Endothelial cell of umbilical vein (primary cell): Measurements from ENCODE around the gene HELZ2. TPM values are rescaled to one million over a fixed set of nuclear protein-coding genes. Genes with fewer than 3 reads are reported as not detected.

Source experiments
- BruUV-seq: library from RNA; stranded (reverse); fragments of 400-500 nt; replicated peaks from 2 replicates; lab custom pipeline; 2021; lab: Mats Ljungman, UMichigan
- CTCF ChIA-PET: fragments of 300-600, 350-600 bp; sonication (Branson Sonifier 250); formaldehyde crosslinking; loops from one replicate; lab custom pipeline; 2021; ENCODE audit warnings: antibody characterized with exemption, inconsistent platforms; lab: Charles Lee
- POLR2A ChIA-PET: fragments of 300-600, 350-600 bp; sonication (Branson Sonifier 250); formaldehyde crosslinking; loops from one replicate; lab custom pipeline; 2021; ENCODE audit warnings: antibody characterized with exemption, inconsistent platforms; lab: Charles Lee
- DNase-seq: peaks from one replicate; pipeline ENCODE4 v3.0.0-alpha.2; 2011; ENCODE audit warnings: low read depth, low spot score
- FAIRE-seq: peaks from 2 replicates; lab custom pipeline; 2011; peaks lifted over from hg19 to GRCh38; lab: Jason Lieb, UNC
- H2AFZ ChIP-seq: 2 replicates; pipeline ENCODE4 v1.6.0; 2012; ENCODE audit warnings: low read depth, low read length, control low read depth, inconsistent platforms
- H3K27ac ChIP-seq: 2 replicates; pipeline ENCODE4 v1.5.1; 2011; ENCODE audit warnings: low read depth, mild to moderate bottlenecking, control low read depth, low read length, moderate library complexity; ENCODE audit not compliant: insufficient read depth
- H3K27me3 ChIP-seq, 2 experiments: 2 replicates each; pipeline versions ENCODE4 v1.6.0 to v1.6.1; 2011; ENCODE audit warnings: low read length in 2 of 2, mixed read lengths in 1 of 2; ENCODE audit not compliant: control insufficient read depth in 2 of 2, insufficient read depth in 2 of 2
- H3K36me3 ChIP-seq, 2 experiments: 2 replicates in 1 of 2; 3 replicates in 1 of 2; pipeline ENCODE4 v1.5.1; 2011; ENCODE audit warnings: low read length in 2 of 2, mild to moderate bottlenecking in 1 of 2, moderate library complexity in 1 of 2; ENCODE audit not compliant: control insufficient read depth in 2 of 2, insufficient read depth in 2 of 2; ENCODE audit errors: extremely low read depth in 1 of 2
- H3K4me1 ChIP-seq: 3 replicates; pipeline ENCODE4 v1.5.1; 2011; ENCODE audit warnings: mild to moderate bottlenecking, low read length; ENCODE audit not compliant: control insufficient read depth, insufficient read depth; ENCODE audit errors: extremely low read depth
- H3K4me2 ChIP-seq: 2 replicates; pipeline ENCODE4 v1.6.1; 2011; ENCODE audit warnings: low read length, control low read depth, mixed read lengths; ENCODE audit not compliant: insufficient read depth
- H3K4me3 ChIP-seq, 3 experiments: fragments of 200-600 bp in 1 of 3; sonication (generic), shearing (Covaris generic) in 1 of 3; replicated peaks in 1 of 3; 2 replicates each; pipeline ENCODE4 v1.5.1; 2011 to 2016; ENCODE audit warnings: control low read depth in 3 of 3, low read length in 3 of 3, mild to moderate bottlenecking in 2 of 3, inconsistent platforms in 1 of 3, low read depth in 1 of 3, moderate library complexity in 1 of 3; ENCODE audit not compliant: insufficient read depth in 1 of 3
- H3K79me2 ChIP-seq: 2 replicates; pipeline ENCODE4 v1.6.0; 2012; ENCODE audit warnings: low read length, inconsistent platforms; ENCODE audit not compliant: control insufficient read depth, insufficient read depth
- H3K9ac ChIP-seq: replicated peaks from 2 replicates; pipeline ENCODE3; 2011; ENCODE audit warnings: low read length, control low read depth; ENCODE audit not compliant: insufficient read depth; ENCODE audit errors: extremely low read depth
- H3K9me1 ChIP-seq: replicated peaks from 3 replicates; pipeline ENCODE4 v1.6.0; 2011; ENCODE audit warnings: mild to moderate bottlenecking, low read length; ENCODE audit not compliant: control insufficient read depth, insufficient read depth; ENCODE audit errors: extremely low read depth
- H3K9me3 ChIP-seq: replicated peaks from 2 replicates; pipeline ENCODE4 v1.5.1; 2012; ENCODE audit warnings: low read length, inconsistent platforms; ENCODE audit not compliant: control insufficient read depth, insufficient read depth
- H4K20me1 ChIP-seq: replicated peaks from 2 replicates; pipeline ENCODE3; 2011; ENCODE audit warnings: mild to moderate bottlenecking, low read length; ENCODE audit not compliant: control insufficient read depth, insufficient read depth; ENCODE audit errors: extremely low read depth
- EZH2 ChIP-seq: IDR thresholded peaks from 2 replicates; pipeline ENCODE4 v1.6.1; 2012; ENCODE audit warnings: borderline replicate concordance, low read depth, mild to moderate bottlenecking, moderate library complexity, low read length, inconsistent platforms; ENCODE audit not compliant: severe bottlenecking
- FOS ChIP-seq: IDR thresholded peaks from 2 replicates; pipeline ENCODE4 v1.6.1; 2011; ENCODE audit warnings: mild to moderate bottlenecking, low read length, moderate library complexity, borderline replicate concordance; ENCODE audit not compliant: insufficient read depth
- JUN ChIP-seq: IDR thresholded peaks from 2 replicates; pipeline ENCODE4 v1.6.1; 2011; ENCODE audit warnings: borderline replicate concordance, low read depth; ENCODE audit not compliant: insufficient read length, insufficient read depth
- POLR2A ChIP-seq: IDR thresholded peaks from 2 replicates; pipeline ENCODE4 v1.6.1; 2012; ENCODE audit warnings: low read depth, mild to moderate bottlenecking, control low read depth, low read length
- dilution Hi-C: fragments of 300-500 bp; cut with MboI; formaldehyde crosslinking; loops from one replicate; pipeline ENCODE4 v1.15.0; 2019; ENCODE audit warnings: low sequenced_read_pairs; ENCODE audit not compliant: extremely low pct_ligation_motif_present
- intact Hi-C: fragments of 100-400 bp; cut with micrococcal nuclease; formaldehyde crosslinking; loops from one replicate; pipeline ENCODE4 v1.10.0; 2022
- polyA plus RNA-seq, 4 experiments: library from polyadenylated mRNA; depleted of rRNA in 3 of 4; stranded (reverse) in 3 of 4; unstranded in 1 of 4; fragments of >200 nt; gene quantifications; 2 replicates each; pipeline versions ENCODE4 v1.2.1 to v1.2.3, GENCODE V29; 2011 to 2012; ENCODE audit warnings: missing spikeins in 1 of 4
- total RNA-seq: library from RNA; stranded (reverse); gene quantifications from 2 replicates; pipeline ENCODE4 v1.2.3, GENCODE V29; 2021
- TF ChIP-seq, protein P1 (sequence below), 2 donors: IDR thresholded peaks; 1 replicate in 1 of 2; 2 replicates in 1 of 2; pipeline ENCODE4 v1.5.1; 2011; ENCODE audit warnings: low read length in 2 of 2, mild to moderate bottlenecking in 2 of 2, moderate library complexity in 2 of 2, control low read depth in 1 of 2, inconsistent platforms in 1 of 2, low read depth in 1 of 2; ENCODE audit not compliant: insufficient read depth in 1 of 2; ENCODE audit errors: extremely low read depth in 1 of 2

HELZ2 gene
- total and polyA plus RNA-seq, 2 donors (not counting 3 experiments of a cell fraction or from before 2014, with no cell fraction given), result 10.6 to 33.2 TPM

DNA sequence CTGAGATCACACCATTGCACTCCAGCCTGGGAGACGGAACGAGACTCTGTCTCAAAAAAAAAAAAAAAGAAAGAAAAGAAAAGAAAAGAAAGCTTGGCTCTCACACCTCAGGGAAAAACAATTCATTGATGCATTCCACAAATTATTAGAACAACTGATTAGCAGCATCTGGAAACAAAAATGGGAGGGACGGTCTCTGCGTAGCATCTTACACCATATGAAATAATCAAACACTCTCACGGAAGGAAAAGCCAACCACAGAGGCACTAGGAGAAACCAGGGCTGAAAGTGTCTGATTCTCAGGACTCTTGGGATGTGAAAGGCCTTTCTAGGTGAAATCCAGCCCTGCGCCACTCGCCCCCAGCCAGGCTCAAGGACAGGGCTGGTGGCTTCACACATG is 2.3 kb upstream of the HELZ2 start:
- Histone ChIP-seq H3K9me3 (no peaks in the 10 kb centered on the region), H3K9ac (no peak overlapping the region), H3K79me2 (peaks cover 5% of the 10 kb centered on the region), H3K27me3 (no peaks in the 10 kb centered on the region), H3K36me3 (no peaks in the 10 kb centered on the region), H3K4me2 (no peak overlapping the region), H3K27ac (no peak overlapping the region), H4K20me1 (no peaks in the 10 kb centered on the region), H3K4me3 (no peak overlapping the region), H2AFZ (no peak overlapping the region), H3K9me1 (no peaks in the 10 kb centered on the region), H3K4me1 (peaks cover 10% of the 10 kb centered on the region)
- no peak for DNase-seq
- dilution Hi-C loops, result no loop called here
- no TSS peak for BruUV-seq
- ChIA-PET CTCF (no interaction called here), POLR2A (interaction anchor here (0.7 kb wide), 1 partner anchor 56 kb away, joined by 4 read pairs; the partner anchor contains the start of gene PPDPF)
- TF ChIP-seq EZH2 (no peak), FOS (no peak), POLR2A (no peak), JUN (no peak)
- TF ChIP-seq, protein P1, sequence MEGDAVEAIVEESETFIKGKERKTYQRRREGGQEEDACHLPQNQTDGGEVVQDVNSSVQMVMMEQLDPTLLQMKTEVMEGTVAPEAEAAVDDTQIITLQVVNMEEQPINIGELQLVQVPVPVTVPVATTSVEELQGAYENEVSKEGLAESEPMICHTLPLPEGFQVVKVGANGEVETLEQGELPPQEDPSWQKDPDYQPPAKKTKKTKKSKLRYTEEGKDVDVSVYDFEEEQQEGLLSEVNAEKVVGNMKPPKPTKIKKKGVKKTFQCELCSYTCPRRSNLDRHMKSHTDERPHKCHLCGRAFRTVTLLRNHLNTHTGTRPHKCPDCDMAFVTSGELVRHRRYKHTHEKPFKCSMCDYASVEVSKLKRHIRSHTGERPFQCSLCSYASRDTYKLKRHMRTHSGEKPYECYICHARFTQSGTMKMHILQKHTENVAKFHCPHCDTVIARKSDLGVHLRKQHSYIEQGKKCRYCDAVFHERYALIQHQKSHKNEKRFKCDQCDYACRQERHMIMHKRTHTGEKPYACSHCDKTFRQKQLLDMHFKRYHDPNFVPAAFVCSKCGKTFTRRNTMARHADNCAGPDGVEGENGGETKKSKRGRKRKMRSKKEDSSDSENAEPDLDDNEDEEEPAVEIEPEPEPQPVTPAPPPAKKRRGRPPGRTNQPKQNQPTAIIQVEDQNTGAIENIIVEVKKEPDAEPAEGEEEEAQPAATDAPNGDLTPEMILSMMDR (IDR thresholded peaks at IDR 0.05; ENCODE audit: extremely low read depth in 1 of 2, insufficient read depth in 1 of 2, low read depth in 1 of 2, low read length in 2 of 2), result no peak
- no peak for FAIRE-seq
- intact Hi-C loops, result no loop called here
